CD14-positive monocyte (primary cell): Measurements from ENCODE around the gene DNAJC5. TPM values are rescaled to one million over a fixed set of nuclear protein-coding genes. Genes with fewer than 3 reads are reported as not detected.

Experiments
- DNase-seq, 3 donors: peaks; one replicate each; pipeline ENCODE4 v3.0.0-alpha.2; 2011 to 2022
- H2AFZ ChIP-seq: 2 replicates; pipeline ENCODE4 v1.6.0; 2012; ENCODE audit warnings: mild to moderate bottlenecking, low read depth, low read length, inconsistent platforms; ENCODE audit not compliant: insufficient read depth, poor library complexity, severe bottlenecking
- H3K27ac ChIP-seq, 2 donors: 1 replicate in 1 of 2; 2 replicates in 1 of 2; pipeline ENCODE4 v1.5.1; 2012 to 2013; ENCODE audit warnings: low read length in 2 of 2, control low read depth in 1 of 2, inconsistent platforms in 1 of 2, low read depth in 1 of 2, mild to moderate bottlenecking in 1 of 2
- H3K27me3 ChIP-seq, 2 donors: one replicate each; pipeline versions ENCODE4 v1.6.0 to v1.6.1; 2011 to 2013; ENCODE audit warnings: low read length in 2 of 2; ENCODE audit not compliant: control insufficient read depth in 2 of 2, insufficient read depth in 2 of 2
- H3K36me3 ChIP-seq, 2 donors: replicated peaks in 1 of 2; 1 replicate in 1 of 2; 2 replicates in 1 of 2; pipeline versions ENCODE4 v1.5.1 to v1.6.1; 2012 to 2013; ENCODE audit warnings: low read length in 2 of 2, control low read depth in 1 of 2, inconsistent platforms in 1 of 2, mild to moderate bottlenecking in 1 of 2; ENCODE audit not compliant: insufficient read depth in 2 of 2, control insufficient read depth in 1 of 2
- H3K4me1 ChIP-seq, 2 donors: 1 replicate in 1 of 2; 2 replicates in 1 of 2; pipeline versions ENCODE4 v1.5.1 to v1.6.1; 2012 to 2013; ENCODE audit warnings: low read length in 2 of 2, control low read depth in 1 of 2, inconsistent platforms in 1 of 2, mild to moderate bottlenecking in 1 of 2, moderate library complexity in 1 of 2; ENCODE audit not compliant: insufficient read depth in 2 of 2, control insufficient read depth in 1 of 2
- H3K4me2 ChIP-seq: replicated peaks from 2 replicates; pipeline ENCODE3; 2012; ENCODE audit warnings: low read length, moderate library complexity, mild to moderate bottlenecking; ENCODE audit not compliant: poor library complexity, severe bottlenecking; ENCODE audit errors: extremely low read depth
- H3K4me3 ChIP-seq, 3 experiments: fragments of 200-600 bp in 1 of 3; sonication (generic) in 1 of 3; replicated peaks in 1 of 3; 1 replicate in 2 of 3; 2 replicates in 1 of 3; pipeline ENCODE4 v1.5.1; 2011 to 2013; ENCODE audit warnings: low read length in 3 of 3, mild to moderate bottlenecking in 3 of 3, control low read depth in 2 of 3, low read depth in 2 of 3, inconsistent platforms in 1 of 3, moderate library complexity in 1 of 3
- H3K79me2 ChIP-seq: 2 replicates; pipeline ENCODE4 v1.6.0; 2012; ENCODE audit warnings: mild to moderate bottlenecking, control low read depth, inconsistent platforms, low read length, moderate library complexity; ENCODE audit not compliant: insufficient read depth
- H3K9ac ChIP-seq: 2 replicates; pipeline ENCODE4 v1.6.0; 2017; ENCODE audit warnings: low read length, mild to moderate bottlenecking; ENCODE audit not compliant: insufficient read depth, poor library complexity, severe bottlenecking
- H3K9me3 ChIP-seq, 2 donors: replicated peaks in 1 of 2; 1 replicate in 1 of 2; 2 replicates in 1 of 2; pipeline versions ENCODE4 v1.5.1 to v1.6.1; 2012 to 2013; ENCODE audit warnings: low read length in 2 of 2, control low read depth in 1 of 2; ENCODE audit not compliant: control insufficient read depth in 1 of 2, insufficient read depth in 1 of 2
- H4K20me1 ChIP-seq: 2 replicates; pipeline ENCODE4 v1.6.0; 2012; ENCODE audit warnings: mild to moderate bottlenecking, low read length, control low read depth, moderate library complexity; ENCODE audit not compliant: insufficient read depth
- H3K27ac Mint-ChIP-seq, 7 donors: one replicate each; pipeline ENCODE4 v1.8.0; 2020; ENCODE audit warnings: mild to moderate bottlenecking in 7 of 7, mixed read lengths in 7 of 7, moderate library complexity in 6 of 7, inconsistent platforms in 2 of 7
- H3K27me3 Mint-ChIP-seq, 3 donors: one replicate each; pipeline ENCODE4 v1.8.0; 2021 to 2022; ENCODE audit warnings: low read depth in 3 of 3, mild to moderate bottlenecking in 3 of 3, mixed read lengths in 3 of 3, moderate library complexity in 3 of 3, inconsistent platforms in 1 of 3
- H3K36me3 Mint-ChIP-seq, 2 donors: one replicate each; pipeline ENCODE4 v1.8.0; 2020; ENCODE audit warnings: mixed read lengths in 2 of 2, inconsistent platforms in 1 of 2, mild to moderate bottlenecking in 1 of 2
- H3K4me1 Mint-ChIP-seq: one replicate; pipeline ENCODE4 v1.8.0; 2020; ENCODE audit warnings: mild to moderate bottlenecking, mixed read lengths
- H3K4me3 Mint-ChIP-seq, 2 donors: one replicate each; pipeline ENCODE4 v1.8.0; 2020; ENCODE audit warnings: mild to moderate bottlenecking in 2 of 2, mixed read lengths in 2 of 2, moderate library complexity in 1 of 2
- H3K9me3 Mint-ChIP-seq, 7 donors: one replicate each; pipeline ENCODE4 v1.8.0; 2020 to 2022; ENCODE audit warnings: mixed read lengths in 7 of 7, mild to moderate bottlenecking in 6 of 7, moderate library complexity in 6 of 7, inconsistent platforms in 2 of 7
- CTCF ChIP-seq: fragments of 200-600 bp; IDR thresholded peaks from one replicate; pipeline ENCODE4 v1.8.0; 2022; ENCODE audit warnings: antibody characterized with exemption, mild to moderate bottlenecking
- WGBS: methylation state at CpG from one replicate; pipeline ENCODE4 v1.1.5; 2013; ENCODE audit warnings: missing lambda C conversion rate; ENCODE audit not compliant: insufficient coverage; 5-methylcytosine and 5-hydroxymethylcytosine counted together
- intact Hi-C, 2 donors: fragments of 100-400 bp; cut with micrococcal nuclease; formaldehyde crosslinking; loops; one replicate each; pipeline versions ENCODE4 v1.15.0 to v1.15.1; 2023
- polyA plus RNA-seq, 3 donors: library from polyadenylated mRNA; depleted of rRNA in 1 of 3; unstranded in 2 of 3; stranded (reverse) in 1 of 3; fragments of 300-500 nt in 2 of 3; fragments of >200 nt in 1 of 3; fragmentation: Illumina TruSeq in 2 of 3; gene quantifications; 1 replicate in 2 of 3; 2 replicates in 1 of 3; pipeline ENCODE4 v1.2.3, GENCODE V29; 2012 to 2021

DNAJC5 gene
- polyA plus RNA-seq, 3 donors: 5.9 to 44.4 (median 7.4) TPM

- Histone ChIP-seq H3K79me2 (peaks cover 81% of the 10 kb centered on the region), H3K9me3 (no peaks in the 10 kb centered on the region), H3K27me3 (no peaks in the 10 kb centered on the region), H2AFZ (no peak overlapping the region), H3K36me3 (peaks cover 0 to 2% of the 10 kb centered on the region in 2 donors), H3K4me3 (no peak overlapping the region), H3K9ac (no peak overlapping the region), H3K4me2 (no peak overlapping the region), H3K27ac (no peak overlapping the region), H3K4me1 (peaks cover 45 to 62% of the 10 kb centered on the region in 2 donors), H4K20me1 (peaks cover 83% of the 10 kb centered on the region)
- 94% methylated on average over 11 of the region's 14 CpGs for WGBS
- TF ChIP-seq CTCF: no peak
- Mint-ChIP-seq H3K36me3 (peaks cover 4 to 13% of the 10 kb centered on the region in 2 donors), H3K27ac (no peak overlapping the region), H3K9me3 (no peaks in the 10 kb centered on the region), H3K27me3 (peaks cover 2 to 5% (median 2%) of the 10 kb centered on the region in 3 donors), H3K4me3 (no peak overlapping the region), H3K4me1 (peaks cover 50% of the 10 kb centered on the region)
- no peak for DNase-seq
- intact Hi-C loops: no loop called here
These were observed 57.8 kb downstream of the DNAJC5 start for GRCh38 chr20:63952769-63953168.

GRCh38 chr20:63953764-63954429, 59.0 kb downstream of the DNAJC5 start:
- Histone ChIP-seq H4K20me1 (peaks cover 72% of the 10 kb centered on the region), H3K9me3 (no peaks in the 10 kb centered on the region), H3K4me2 (peak overlapping the region; percentile 89), H3K4me3 (no peak overlapping the region), H3K27me3 (no peaks in the 10 kb centered on the region), H2AFZ (no peak overlapping the region), H3K27ac (no peak overlapping the region), H3K9ac (no peak overlapping the region), H3K79me2 (peaks cover 71% of the 10 kb centered on the region), H3K36me3 (peaks cover 0 to 2% of the 10 kb centered on the region in 2 donors), H3K4me1 (peaks cover 34 to 51% of the 10 kb centered on the region in 2 donors)
- Mint-ChIP-seq H3K4me3 (no peak overlapping the region), H3K27me3 (peaks cover 2 to 5% (median 2%) of the 10 kb centered on the region in 3 donors), H3K4me1 (peaks cover 40% of the 10 kb centered on the region), H3K9me3 (no peaks in the 10 kb centered on the region), H3K36me3 (peaks cover 4 to 13% of the 10 kb centered on the region in 2 donors), H3K27ac (peak overlapping the region in 3 of 7 donors; percentile 33 to 78 (median 42))
- no peak for TF ChIP-seq CTCF
- intact Hi-C loops: no loop called here
- 76% methylated on average over 12 of the region's 13 CpGs for WGBS
- no peak for DNase-seq
